Stimulated activated CD4-positive, alpha-beta T cell treated with anti-CD3 and anti-CD28 coated beads, Interleukin-15, amount 100 ng/mL, for 24 hours (primary cell): ENCODE results near the gene ATP10A.
"Not testable (repeated sequence)": the region's sequence is repeated elsewhere in the genome, so short reads cannot be mapped to it uniquely, and the experiment has no call there.

Experiments
- DNase-seq: peaks from one replicate; pipeline ENCODE4 v3.0.0-alpha.2; 2020

The ATP10A gene

DNA sequence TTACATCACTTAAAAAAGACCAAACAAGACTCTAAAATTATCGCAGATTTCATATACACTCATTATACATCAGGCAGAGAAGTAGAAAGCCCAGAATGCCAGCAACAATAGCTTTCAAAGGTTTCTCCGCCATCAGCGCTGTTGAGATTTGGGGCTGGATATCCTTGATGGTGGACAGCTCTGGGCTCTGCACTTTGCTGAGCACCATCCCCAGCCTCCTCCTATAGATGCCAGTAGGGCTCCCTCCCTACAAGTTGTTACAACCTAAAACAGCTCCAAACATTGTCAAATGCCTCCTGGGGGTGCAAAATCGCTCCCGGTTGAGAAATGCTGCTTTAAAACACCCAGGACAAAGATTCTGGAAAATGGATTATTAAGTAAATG is 73.5 kb downstream of the ATP10A start:
- no peak for DNase-seq

DNA sequence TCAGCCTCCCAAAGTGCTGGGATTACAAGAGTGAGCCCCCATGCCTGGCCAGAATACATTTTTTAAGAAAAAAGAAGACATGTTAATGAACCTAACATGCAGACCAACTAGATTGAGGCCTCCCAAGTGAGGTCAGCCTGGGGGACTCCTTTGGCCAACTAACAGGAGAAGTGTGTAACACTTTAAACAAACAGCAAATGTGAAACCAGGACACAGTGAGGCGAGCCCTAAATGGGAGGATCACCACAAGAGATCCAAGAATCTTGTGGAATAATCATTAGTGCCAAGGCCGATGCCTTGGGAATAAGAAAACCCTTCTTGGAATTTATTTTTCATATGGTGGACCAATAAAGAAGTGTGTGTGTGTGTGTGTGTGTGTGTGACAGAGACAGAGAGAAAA is 73.9 kb downstream of the ATP10A start:
- DNase-seq, result no peak

DNA sequence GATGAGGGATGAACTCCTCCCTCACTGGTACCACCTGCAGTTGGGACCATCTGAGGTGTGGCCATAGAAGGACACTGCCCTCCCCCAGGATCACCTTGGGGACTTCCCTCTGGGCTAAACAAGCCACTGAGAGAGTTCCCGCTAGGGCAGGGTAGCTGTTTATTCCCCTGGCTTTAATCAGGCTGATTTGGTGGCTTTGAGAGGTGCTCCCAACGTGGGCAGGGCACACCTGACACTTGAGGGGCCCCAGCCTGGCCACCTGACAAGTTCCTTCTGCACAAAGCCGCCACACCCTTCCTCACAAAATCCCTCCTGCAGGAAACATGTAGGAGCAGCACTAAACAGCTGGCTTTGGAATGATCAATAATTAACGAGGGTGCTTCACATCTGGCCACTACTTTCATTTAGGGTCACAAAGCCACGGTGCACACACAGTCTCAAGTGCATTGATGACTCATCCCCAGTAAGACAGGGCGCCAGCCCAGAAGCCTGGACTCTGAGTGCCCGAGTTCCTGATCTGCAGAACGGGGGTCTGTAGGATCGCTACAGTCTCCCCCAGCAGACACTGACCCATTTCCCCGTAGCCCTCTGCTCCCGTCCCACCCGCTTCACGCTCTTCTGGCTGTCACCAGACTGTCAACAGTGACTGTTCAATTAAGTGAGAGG is 75.1 kb downstream of the ATP10A start:
- no peak for DNase-seq

DNA sequence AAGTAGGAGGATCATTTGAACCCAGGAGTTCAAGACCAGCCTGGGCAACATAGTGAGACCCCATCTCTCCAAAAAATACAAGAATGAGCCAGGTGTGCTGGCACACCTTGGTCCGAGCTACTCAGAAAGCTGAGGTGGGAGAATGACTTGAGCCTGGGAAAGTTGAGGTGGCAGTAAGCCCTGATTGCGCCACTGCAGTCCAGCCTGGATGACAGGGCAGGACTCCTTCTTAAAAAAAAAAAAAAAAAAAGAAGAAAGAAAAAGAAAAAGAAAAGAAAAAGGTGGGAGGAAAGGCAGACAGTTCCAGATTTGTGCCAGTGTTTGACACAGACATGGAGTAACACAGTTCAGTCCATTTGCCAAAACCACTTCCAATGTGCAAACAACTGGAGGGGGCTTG is 75.7 kb downstream of the ATP10A start:
- no peak for DNase-seq

DNA sequence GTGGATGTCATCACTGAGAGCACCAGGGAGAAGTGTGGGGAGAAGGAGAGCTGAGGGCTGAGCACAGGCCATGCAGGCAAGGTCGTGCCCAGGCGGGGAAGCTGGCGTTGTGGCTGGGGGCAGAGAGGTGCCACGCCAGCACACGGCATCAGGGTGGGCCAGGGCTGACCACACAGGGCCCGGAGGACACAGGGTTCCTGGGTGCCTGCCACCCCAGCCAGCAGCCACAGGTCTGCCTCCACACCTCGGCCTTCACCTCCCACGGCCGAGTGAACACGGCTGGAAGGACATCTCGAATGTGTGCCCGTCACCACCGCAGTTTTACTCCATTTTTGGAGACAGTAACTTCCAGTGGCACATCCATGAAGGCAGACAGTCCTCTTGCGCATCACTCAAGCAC is 77.1 kb downstream of the ATP10A start:
- DNase-seq, result no peak

DNA sequence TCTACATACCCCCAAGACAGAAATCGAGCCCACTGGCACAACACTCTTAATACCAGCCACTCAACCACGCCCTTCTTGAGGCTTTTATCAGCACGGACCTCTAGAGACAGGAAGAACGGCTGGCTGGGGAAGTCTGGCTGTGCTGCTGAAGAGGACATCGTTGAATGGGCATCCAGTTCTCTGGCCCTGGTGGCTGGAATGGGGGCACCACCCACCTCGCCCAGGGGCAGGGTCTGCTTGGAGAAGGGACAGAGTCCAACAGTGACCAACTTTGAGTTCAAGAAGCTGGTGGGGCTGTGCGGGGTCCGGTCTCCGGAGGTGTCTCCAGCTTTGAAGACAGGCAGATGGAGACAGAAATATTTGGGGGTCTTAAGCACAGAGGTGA is 77.5 kb downstream of the ATP10A start:
- DNase-seq, result no peak

DNA sequence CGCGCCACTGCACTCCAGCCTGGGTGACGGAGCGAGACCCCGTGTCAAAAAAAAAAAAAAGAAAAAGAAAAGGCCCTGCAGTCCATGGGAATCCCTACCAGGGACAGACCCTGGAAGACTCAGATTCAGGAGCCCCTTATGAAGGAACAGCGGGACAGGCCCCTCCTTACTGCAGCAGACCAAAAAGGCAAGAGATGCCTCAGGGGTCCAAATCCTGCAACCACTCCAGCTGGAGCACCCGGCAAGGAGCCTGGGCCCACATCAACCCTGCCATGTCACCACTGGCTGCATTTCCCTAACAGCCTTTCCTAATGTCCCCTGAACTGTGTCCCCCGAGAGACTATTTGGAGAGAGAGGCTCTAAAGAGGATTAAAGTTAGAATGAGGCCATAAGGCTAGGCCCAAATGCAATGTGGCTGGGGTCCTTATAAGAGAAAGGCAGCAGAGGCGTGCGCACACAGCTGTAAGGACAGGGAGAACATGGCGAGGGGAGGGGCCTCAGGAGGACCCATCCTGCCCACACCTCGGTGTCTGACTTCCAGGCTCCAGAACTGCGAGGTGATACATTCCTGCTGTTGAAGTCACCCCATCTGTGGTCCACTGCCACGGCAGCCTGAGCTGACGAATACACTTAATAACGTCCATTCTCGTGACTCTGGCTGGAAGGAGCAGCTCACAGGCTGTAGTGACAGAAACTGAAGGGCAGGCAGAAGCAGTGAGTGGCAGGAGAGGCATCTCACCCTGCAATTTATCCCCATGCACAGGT is 78.1 kb downstream of the ATP10A start:
- no peak for DNase-seq

DNA sequence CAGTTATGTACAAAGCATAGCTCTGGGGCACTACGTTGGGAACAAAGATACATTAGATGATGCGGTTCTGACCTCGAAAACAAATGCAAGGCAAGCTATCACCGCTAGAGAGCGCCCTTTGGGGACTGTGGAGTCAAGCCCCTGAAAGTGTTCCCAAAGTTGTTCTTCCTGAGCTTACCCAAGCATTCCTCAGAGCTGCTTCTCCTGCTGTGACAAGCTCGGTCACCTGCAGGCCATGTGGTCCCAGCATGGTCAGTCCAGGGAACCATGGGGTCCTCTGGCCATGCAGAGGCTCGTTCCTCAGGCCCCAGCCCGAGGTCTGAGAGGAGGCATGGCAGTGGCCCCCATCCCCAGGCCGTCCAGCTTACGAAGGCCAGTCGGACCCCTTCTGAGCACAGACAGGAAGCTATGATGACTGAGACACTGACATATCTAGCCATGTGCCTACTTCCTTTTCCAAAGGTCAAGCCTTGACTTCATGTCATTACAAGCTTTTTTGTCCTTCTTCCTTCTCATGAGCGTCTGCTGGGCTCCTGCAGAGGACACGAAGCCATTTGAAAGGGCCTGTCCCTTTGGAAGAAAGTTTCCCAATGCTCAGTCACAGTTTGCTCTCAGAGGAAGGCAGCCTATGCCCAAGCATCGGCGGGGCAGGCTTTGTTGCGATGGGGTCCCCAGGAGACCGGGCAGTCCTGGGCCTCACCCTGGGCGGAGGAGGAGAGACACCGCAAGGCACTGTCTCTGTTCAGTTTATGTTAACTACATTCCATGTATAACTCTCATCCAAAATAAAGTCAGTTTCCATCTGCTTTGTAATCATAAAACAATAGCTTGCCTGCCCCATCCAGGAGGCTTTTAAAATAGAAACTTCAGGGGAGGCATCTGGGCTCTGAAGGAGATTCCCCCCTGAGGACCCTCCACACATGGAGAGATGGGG is 79.3 kb downstream of the ATP10A start:
- peak; percentile 58 for DNase-seq

DNA sequence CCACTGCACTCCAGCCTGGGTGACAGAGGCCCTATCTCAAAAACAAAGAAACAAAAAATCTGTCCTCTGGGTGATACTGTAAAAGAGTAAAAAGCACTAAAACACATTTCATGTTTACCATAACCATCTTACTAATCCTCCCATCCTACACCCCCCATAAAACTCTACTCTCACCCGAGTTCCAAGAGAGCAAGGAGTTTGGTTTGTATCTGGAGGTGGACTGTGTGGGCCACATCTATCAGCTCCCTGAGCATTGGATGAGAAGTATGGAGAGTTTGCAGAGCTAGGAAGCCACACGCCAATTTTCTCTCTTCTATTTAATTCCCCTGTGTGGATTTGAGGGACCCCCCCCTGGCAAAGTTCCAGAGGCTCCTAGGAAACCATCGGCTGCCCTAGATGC is 80.0 kb downstream of the ATP10A start:
- DNase-seq, result no peak

DNA sequence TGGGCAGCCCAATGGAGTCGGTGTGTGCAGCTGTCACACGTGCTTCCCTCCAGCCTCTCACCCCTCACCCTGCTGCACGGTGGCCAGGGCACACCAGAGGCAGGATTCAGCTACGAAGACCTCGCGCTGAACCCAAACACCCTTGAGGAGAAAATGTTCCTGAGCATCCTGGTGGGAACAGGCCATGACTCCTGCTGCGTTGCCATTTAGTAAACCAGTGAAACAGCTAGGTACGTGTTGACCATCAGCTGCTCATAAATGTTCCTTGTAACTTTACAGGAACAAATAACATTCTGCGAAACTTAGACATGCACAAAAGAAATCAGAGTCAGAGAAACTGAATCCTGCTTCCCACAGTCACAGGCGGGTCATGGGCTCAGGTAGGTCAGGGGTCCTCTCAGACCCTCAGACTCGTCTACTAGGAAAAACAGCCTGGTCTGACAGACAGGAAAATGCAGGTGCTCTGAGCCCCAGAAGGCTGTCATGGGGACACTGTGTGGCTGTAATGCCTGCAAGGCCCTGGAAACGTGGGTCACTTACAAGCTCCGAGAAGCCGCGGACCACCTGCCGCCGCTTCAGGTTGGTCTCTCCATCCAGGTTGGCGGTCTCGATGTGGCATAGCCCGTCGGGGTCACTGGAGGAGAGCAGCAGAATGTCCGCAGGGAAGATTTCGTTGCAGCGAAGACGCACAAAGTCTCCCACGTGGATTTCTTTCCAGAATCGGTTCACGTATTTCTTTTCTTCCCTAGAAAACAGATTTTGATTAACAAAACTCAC is 82.5 kb downstream of the ATP10A start:
- no peak for DNase-seq

DNA sequence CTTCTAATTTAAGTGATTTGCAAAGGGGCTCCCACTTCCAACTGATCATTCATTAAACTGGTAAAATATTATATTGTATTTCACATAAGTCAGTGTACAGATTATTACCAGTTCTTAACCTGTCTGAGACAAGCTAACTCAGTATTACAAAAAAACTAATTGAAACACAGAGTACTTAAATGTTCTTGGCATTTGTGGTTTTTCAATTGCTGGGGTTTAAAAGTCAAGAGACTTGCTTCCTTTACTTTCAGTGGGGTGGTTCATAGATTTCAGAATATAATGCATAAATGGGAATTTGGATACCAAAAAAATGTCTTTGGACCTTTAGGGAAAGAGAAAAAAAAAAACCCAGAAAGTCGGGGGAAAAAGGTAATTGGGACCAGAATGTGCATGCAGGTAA is 85.0 kb downstream of the ATP10A start:
- no peak for DNase-seq

DNA sequence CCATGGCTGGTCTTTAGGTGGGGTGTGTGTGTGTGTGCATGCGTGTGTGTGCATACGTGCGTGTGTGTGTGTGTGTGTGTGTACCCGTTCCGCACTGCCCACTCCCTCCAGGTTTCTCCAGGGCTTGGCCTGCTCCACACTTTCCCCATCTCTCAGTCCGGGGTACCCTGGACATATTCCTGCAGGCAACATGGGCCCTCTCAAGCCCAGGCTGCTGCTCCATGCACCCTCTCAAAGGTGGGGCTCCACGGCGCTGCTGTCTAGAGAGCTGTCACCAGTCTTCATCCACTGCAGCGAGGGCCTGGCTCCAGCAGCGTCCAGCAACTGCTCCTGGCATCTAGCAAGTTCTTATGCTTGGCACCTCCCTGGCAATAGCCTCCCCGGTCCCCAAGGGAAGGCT is 86.1 kb downstream of the ATP10A start:
- DNase-seq, result no peak

DNA sequence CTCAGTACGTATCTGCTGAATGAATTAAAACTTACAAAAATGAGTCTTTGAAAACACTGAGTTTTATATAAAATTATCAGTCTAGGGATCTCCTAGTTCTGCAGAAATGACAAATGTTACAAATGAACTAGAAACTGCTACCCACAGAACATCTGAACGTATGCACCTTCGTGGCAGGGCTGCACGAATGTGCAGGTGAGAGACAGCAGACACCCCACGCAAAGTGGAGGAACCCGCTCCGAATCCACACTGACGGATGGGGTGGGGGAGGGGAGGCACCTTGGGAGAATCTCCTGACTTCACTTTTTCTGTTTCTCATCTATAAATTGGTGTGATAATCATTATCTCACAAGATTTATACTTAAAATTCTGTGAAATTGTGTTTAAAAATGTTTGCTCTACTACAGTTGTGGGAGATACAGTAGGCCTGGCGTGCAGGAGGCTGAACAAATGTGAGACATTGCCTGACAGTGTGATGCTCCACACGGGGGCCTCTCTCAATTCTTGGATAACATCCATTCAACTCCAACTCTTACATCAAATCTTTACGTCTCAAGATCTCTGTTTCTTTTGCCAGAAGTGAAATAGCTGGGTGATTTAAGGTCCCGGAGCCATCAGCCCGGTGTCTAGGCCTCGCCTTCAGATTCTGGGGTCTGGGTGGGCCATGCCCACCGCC is 86.9 kb downstream of the ATP10A start:
- DNase-seq, result no peak

DNA sequence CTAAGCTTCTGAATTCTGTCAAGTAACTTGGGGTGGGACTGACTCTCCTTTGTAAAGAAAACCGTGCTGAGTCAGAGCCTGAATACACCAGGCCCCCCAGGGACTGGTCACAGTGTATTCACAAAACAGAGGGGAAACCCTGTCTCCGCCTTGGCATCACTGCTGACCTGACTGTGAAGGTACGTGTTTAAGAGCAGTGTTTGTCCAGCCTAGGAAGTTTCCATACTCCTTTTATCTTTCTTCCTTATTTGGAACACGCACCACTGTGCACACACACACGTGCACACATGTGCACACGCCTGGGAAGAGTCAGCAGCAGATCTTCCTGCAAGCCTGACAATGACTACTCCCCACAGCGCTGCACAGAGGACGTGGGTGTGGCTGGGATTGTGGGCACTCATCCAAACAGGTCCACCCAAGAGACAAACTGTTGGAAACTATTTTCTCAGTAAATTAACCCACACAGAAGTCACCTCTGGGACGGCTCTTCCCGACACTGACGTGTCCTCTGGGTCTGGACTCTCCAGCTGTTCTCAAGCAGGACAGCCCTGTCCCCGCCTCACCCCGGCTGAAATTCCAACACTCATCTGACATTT is 87.7 kb downstream of the ATP10A start:
- no peak for DNase-seq

DNA sequence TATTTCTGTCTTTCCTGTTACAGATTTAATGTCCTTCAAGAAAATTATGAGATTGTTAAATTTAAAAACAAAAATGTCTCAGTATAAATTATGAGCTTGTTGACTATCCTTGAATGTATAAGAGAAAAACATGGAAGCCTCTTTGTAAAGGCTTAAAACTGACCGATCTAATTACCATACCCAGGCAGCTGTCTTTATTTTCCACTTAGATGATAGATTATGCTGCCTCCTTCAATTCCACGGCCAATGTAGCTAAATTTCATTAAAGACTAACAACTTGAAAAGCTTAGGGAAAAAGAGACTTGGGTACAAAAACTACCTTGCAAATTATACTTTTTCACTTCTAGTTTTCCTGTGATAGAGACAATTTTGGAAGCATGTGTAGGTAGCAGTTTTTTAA is 88.3 kb downstream of the ATP10A start:
- DNase-seq, result no peak

DNA sequence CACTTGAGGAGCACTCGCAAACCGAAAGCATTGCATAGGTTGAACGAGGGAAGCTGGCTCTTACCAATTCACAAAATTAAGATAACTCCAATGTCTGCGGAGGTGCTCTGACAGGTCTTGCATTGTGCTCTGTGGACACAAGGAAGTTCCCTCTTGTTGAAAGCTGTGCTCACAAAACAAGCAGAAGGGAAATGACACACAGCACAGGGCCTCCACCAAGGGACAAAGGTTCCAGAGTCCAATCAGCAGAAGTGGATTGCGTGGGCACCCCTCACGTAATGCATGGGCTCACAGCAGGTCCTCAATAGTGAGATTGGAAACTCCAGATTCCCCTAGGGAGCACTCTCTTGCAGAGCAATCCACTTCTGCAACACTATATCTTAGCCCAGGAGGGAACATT is 89.9 kb downstream of the ATP10A start:
- no peak for DNase-seq

DNA sequence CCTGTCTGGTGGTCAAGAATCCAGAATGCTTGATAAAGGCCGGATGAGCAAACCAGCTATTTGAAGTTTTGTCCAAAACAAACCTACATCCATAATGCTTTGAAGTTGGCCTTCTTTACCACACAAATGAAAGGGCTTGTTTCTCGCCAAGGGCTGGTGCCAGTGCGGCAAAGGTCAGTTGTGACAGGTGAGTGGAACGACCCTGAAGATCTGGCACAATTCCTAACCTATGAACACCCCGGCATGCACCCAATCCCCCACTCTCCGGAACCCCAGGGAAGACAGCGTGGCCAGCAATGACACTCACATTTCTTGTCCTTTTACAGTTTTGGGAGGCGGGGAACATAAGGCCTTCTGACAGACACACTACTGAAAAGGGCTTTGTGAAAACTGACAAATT is 90.6 kb downstream of the ATP10A start:
- no peak for DNase-seq

DNA sequence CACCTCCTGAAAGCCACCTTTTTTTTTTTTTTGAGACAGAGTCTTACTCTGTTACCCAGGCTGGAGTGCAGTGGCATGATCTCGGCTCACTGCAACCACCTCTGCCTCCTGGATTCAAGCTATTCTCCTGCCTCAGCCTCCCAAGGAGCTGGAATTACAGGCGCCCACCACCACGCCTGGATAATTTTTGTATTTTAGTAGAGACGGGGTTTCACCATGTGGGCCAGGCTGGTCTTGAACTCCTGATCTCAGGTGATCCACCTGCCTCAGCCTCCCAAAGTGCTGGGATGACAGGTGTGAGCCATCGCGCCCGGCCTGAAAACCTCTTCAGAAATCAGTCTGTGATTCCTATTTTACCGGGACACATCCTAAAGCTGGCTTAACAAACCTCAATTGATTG is 91.4 kb downstream of the ATP10A start:
- not testable (repeated sequence) for DNase-seq

DNA sequence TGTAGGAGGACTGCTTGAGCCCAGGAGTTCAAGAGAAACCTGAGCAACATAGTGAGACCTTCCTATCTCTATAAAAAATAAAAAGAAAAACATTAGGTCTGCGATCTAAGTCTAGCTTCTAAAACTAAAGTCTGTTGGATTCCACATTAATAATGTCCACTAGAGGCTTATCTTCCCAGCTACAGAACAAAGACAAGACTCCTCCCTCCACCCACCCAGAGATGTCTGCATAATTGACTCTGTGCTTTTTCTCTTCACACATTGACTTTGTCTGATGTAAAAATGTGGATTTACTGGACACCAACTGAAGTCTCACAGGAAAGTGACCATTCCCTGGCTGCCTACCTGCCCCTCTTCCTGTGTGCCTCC is 91.8 kb downstream of the ATP10A start:
- no peak for DNase-seq

DNA sequence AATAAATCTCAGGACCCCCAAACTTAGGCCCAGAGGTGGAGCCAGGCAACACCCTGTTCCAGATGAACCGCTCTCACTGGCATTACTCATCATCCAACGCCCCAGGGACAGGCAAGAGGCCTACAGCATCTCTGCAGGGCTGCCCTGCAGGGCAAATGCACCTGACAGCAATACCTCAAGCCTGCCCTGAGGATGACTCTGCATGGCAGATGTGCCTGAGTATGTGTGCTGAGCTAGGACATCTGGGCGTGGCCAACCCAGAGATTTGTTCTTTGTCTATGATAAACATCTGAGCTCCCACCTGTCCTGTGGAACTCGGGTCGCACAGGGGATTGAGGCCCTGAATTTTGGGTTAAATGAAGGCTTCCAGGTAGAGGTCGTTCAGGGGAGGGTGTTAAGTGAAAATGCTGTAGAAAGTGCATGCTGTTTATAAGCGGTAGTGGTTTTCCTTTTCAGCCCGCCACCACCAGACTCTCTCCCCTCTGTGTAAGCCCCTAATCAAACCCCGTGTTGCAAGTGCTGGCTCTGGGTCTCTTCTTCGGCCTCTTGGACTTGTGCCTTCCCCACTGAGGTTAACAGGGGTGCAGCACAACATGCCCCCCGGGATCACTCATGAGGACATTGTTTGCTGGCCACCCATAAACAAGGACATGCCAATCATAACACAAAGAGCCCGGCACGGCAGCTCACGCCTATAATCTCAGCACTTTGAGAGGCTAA is 92.3 kb downstream of the ATP10A start:
- no peak for DNase-seq

DNA sequence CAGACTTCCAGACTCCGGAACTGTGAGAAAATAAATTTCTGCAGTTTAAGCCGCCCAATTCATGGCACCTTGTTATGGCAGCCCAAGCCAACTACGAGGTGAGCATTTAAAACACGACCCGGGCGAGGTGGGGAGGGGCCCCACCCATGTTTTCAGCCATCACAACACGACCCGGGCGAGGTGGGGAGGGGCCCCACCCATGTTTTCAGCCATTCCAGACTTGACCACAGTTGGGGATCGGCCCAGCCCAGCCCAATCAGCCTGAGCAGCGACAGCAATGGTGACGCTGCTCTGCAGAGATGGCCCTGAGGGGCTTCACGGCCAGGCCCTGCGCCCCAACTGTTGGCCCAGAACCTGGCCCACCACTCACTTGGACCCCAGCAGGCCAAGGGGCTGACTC is 93.1 kb downstream of the ATP10A start:
- DNase-seq, result no peak
